GM03348 (cell line): ENCODE results near the gene TSEN34.
A peak's percentile ranks its signal among the peaks of the same experiment; 100 is the strongest.
"Not testable (repeated sequence)": the region's sequence is repeated elsewhere in the genome, so short reads cannot be mapped to it uniquely, and the experiment has no call there.

ENCODE experiments used
- DNase-seq: peaks from one replicate; pipeline ENCODE4 v3.0.0; 2012; ENCODE audit warnings: low spot score

Gene TSEN34

GRCh38 chr19:54160854-54161253 lies 30.3 kb upstream of the TSEN34 start:
- DNase-seq = no peak

- DNase-seq = peak; percentile 91
These were observed 28.8 kb upstream of the TSEN34 start for GRCh38 chr19:54162241-54162805.

GRCh38 chr19:54162884-54163283 lies 28.2 kb upstream of the TSEN34 start:
- no peak for DNase-seq

DNA sequence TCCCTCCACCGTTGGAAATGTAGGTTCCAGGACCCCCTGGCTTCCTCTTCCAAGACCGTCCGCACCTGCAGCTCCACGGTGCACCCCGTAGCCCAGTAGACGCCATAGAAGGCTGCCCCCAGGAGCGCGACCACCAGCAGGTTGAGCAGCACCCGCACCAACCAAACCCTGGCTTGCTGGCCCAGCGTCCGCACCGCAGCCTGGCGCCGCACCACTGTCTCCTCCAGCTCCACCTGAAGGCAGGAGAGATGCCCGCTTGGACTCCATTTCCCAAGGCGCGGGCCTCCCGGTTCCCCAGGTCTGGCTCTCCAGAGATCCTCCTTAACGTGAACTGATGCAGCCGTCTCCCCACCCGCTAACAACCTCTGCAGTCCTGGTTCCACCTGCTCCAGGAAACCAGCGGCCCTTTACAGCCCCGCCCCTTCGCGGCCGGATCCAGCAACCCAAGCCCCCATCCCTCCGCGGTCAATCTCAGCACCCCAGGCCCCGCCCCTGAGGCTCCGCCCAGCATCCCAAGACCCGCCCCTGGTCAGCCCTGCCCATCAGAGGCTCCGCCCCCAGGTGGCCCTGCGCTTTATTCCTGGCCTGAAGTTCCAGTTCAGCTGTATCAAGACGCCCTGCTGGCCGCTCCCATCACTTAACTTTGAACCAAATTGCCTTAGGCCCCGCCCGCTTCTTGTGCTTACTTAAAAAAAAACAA lies 26.6 kb upstream of the TSEN34 start:
- peak; percentile 63 for DNase-seq

DNA sequence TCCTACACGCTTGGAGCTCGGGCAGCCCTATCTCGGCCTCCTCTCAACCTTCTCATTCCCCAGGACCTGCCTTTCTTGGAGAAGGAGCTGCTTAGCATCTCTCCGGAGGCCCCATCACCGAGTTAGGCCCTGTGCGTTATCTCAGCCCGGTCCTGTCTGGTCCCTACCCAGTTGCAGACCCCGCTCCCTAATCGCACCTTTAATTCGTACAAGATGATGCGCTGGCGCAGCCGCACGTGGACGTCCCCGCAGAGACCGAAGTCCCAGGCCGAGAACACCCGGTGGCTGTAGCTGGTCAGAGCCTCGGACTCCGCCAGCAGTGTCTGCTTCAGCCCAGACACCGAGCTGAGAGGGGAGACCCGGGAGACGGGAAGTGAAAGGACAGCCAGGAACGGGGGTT lies 25.9 kb upstream of the TSEN34 start:
- no peak for DNase-seq

GRCh38 chr19:54168174-54168917 lies 22.8 kb upstream of the TSEN34 start:
- peak; percentile 92 for DNase-seq

- no peak for DNase-seq
These were observed 21.9 kb upstream of the TSEN34 start for GRCh38 chr19:54169149-54169740.

DNA sequence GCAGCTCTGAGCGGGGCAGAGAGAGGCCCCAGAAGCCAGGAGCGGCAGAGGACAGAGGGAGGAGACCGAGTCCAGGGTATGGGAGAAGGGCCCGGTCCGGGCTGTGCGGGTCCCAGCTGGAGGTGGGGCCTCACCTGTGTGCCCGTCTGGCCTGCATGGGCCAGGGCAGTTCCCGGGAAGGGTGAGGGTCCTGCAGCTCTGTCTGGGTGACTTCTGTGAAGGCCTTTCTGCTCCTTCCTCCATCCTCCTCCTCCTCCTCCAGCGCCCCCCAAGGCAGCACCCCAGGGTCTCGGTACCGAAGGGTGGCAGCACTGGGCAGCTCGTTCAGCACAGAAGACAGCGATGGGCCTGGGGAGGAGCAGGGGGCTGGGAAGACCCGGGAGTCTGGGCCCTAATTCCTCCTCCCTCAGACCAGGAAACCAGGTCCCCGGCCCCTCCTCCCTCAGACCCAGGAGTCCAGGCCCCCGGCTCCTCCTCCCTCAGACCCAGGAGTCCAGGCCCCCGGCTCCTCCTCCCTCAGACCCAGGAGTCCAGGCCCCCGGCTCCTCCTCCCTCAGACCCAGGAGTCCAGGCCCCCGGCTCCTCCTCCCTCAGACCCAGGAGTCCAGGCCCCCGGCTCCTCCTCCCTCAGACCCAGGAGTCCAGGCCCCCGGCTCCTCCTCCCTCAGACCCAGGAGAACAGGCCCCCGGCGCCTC lies 19.2 kb upstream of the TSEN34 start:
- not testable (repeated sequence) for DNase-seq

GRCh38 chr19:54172471-54173358 lies 18.4 kb upstream of the TSEN34 start, which contains the start of gene TMC4:
TMC4 (minus strand) TSS chr19:54173160; CDS start chr19:54173117, 43 bp downstream.
- DNase-seq = peak; percentile 25

GRCh38 chr19:54173359-54173699 lies 17.8 kb upstream of the TSEN34 start:
- DNase-seq = no peak

DNA sequence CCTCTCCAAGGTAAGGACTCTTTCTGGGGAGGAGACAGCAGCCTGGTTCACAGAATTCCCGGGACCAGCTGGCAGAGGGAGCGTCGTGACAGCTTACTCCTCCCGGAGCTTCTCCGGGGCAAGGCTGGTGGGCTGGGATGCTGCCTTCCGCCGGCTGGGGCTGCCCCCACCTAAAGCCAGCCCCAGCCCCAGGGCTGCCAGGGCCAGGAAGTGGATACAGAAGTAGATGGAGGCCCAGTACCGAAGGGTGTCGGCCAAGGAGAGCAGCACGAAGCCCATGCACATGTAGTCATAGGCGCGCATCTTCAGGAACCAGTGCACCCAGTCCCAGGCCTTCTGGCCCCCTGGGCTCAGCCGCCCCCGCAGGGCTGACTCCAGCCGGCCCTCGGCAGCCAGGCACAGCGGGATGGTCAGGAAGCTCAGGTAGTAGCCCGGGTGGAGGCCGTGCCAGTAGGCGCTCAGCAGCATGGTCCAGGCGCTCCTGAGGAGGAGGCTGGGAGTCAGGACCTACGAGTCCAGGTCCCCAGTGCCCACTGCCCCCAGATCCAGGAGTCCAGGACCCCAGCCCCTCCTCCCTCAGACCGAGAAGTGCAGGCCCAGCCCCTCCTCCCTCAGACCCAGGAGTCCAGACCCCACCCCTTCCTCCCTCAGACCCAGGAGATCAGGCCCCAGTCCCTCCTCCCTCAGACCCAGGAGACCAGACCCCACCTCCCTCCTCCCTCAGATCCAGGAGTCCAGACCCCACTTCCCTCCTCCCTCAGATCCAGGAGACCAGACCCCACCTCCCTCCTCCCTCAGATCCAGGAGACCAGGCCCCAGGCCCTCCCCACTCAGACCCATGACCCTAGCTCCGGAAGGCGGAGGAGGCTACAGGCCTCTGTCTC lies 16.9 kb upstream of the TSEN34 start:
- no peak for DNase-seq

DNA sequence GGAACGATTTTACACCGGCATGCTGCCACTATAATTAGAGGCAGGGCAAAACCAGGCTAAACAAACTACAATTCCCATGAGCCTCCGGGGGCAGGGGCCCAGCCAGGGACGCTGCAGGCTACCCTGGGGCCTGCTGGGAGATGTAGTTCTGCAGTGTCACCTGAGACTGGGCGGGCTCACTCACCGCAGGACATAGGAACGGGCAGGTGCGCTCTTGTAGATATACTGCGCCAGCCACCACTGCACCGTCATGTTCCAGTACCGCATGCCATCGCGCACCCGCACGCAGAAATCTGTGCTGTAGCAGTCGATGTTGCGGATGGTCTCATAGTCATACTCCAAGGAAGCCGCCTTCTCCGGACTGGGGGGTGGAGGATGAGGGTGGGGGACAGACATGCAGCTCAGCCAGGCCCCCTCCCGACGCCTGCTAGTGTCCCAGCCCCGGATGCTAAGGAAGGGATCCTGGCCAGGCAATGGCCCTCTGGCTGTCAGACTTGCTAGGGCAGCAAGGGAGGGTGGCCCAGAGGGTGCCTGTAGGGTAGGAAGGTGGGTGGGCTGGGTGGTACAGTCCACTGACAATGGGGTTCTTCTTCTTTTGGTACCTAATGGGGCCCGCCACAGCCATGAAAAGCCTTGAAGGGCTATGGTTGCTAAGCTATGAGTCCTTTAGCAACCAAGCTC lies 12.4 kb upstream of the TSEN34 start:
- no peak for DNase-seq

GRCh38 chr19:54179262-54179852 lies 11.8 kb upstream of the TSEN34 start:
- no peak for DNase-seq

DNA sequence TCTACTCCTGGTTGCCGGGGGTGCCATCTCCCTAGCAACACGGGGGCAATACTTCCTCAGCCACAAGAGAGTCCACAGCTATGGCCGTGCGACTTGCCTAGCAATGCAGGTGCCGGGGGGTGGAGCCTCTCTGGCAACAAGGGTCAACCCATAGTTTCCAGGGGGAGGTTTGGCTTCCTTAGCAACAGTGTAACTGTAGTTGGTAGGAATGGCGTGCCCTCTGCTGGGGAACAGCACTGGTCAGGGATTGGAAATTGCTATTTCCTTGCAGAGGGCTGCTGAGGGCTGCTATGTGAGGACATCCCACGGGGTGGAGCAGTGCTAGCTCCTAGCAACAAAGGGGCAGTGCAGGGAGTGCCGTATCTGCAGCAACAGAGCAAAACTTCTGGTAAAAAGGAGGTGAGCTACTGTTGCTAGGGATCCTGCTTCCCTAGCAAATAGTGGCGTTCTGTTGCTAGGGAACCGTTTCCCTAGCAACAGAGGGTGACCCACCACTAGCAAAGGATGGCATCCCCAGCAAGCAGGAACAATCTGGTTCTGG lies 11.1 kb upstream of the TSEN34 start:
- DNase-seq = no peak

DNA sequence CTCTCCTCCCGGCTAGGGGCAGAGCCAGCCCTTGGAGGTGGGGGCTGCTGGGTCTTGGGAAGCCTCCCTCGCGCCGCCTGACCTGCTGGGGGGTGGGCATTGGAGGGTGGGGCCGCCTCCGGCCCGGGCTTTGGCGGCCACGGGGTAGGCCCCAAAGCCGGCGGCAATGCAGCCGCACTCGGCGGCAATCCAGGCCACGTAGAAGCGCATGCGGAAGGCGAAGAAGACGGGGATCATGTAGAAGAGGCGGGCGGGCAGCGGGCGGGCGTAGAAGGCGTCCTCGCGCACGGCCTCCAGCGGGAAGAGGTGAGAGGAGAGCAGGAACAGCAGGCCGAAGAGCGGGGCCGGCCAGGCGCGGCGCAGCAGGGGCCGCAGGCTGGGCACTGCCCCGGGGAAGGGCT lies 10.4 kb upstream of the TSEN34 start:
- DNase-seq = no peak

DNA sequence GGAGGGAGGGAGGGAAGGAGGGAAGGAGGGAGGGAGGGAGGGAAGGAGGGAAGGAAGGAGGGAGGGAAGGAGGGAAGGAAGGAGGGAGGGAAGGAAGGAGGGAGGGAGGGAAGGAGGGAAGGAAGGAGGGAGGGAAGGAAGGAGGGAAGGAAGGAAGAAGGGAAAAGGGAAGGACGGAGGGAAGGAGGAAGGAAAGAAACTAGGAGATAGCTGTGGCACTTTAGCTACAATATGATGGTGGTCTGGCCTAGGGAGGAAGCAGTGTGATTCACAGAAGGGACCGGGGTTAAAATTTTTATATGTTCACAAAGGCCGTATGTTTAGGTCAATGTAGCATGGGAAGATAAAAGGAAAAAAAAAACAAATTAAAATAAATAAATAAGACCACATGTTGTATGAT lies 9.2 kb upstream of the TSEN34 start:
- not testable (repeated sequence) for DNase-seq

GRCh38 chr19:54183431-54183830 lies 7.7 kb upstream of the TSEN34 start:
- DNase-seq = no peak

DNA sequence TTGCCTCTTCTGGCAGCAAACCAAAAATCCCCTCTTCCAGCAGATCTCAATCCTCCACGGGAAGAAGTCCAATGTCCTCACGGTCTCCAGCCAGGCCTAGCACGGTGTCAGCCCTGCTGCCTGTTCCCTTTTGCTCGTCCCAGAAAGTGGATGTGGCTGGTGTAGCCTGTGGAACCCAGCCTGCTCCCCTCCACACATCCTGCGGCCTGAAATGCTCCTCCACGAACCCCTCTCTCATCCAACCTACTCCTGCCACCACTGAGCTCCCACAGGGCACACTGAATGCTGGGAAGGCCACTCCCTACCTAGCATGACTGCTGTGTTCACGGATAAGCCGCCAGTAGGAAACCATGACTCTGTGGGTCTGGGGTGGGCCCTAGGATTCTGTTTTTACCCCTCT lies 4.8 kb upstream of the TSEN34 start:
- no peak for DNase-seq

DNA sequence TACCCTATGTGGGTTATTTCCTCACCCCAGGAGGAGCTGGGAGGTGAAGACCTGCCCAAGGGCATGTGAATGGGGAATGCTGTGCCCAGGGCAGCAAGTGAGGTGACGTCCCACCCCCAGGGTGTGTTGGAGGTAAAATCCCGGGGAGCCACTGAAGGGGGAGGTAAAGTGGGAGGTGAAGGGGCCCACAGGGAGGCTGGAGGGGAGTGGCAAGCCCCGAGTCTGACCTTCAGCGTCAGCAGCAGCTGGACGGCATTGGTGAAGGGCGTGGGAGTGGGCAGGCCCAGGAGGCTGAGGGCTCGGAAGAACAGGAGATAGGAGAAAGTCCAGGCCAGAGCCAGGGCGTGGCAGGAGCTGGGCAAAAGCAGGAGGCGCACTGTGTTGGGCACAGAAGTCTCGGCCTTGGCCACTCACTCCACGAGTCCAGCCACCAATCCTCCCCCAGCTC lies 4.2 kb upstream of the TSEN34 start:
- DNase-seq = no peak
